Measurements from ENCODE around the gene EVPL. TPM values are rescaled to one million over a fixed set of nuclear protein-coding genes. Genes with fewer than 3 reads are reported as not detected.

EVPL gene
- total RNA-seq, 1 experiment from 2014 or later = 58.0 TPM

GRCh38 chr17:75998327-75998795 is 28.7 kb downstream of the EVPL start:
- BruUV-seq (replicated peaks) = no TSS peak
- DNase-seq (ENCODE audit: low read depth, low spot score) (no peak), ATAC-seq (no peak)
- H3K9me2 ChIP-seq (ENCODE audit: insufficient read depth) = no peaks in the 10 kb centered on the region
- TF ChIP-seq, protein P1, sequence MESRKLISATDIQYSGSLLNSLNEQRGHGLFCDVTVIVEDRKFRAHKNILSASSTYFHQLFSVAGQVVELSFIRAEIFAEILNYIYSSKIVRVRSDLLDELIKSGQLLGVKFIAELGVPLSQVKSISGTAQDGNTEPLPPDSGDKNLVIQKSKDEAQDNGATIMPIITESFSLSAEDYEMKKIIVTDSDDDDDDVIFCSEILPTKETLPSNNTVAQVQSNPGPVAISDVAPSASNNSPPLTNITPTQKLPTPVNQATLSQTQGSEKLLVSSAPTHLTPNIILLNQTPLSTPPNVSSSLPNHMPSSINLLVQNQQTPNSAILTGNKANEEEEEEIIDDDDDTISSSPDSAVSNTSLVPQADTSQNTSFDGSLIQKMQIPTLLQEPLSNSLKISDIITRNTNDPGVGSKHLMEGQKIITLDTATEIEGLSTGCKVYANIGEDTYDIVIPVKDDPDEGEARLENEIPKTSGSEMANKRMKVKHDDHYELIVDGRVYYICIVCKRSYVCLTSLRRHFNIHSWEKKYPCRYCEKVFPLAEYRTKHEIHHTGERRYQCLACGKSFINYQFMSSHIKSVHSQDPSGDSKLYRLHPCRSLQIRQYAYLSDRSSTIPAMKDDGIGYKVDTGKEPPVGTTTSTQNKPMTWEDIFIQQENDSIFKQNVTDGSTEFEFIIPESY (IDR thresholded peaks at IDR 0.05; ENCODE audit: extremely low read depth, insufficient replicate concordance, low read length) = no peak
- TF ChIP-seq CBX3 (IDR thresholded peaks at IDR 0.05; ENCODE audit: low read depth) (no peak), SIN3A (IDR thresholded peaks at IDR 0.05; ENCODE audit: low read depth) (no peak)
- TF ChIP-seq, protein P2, sequence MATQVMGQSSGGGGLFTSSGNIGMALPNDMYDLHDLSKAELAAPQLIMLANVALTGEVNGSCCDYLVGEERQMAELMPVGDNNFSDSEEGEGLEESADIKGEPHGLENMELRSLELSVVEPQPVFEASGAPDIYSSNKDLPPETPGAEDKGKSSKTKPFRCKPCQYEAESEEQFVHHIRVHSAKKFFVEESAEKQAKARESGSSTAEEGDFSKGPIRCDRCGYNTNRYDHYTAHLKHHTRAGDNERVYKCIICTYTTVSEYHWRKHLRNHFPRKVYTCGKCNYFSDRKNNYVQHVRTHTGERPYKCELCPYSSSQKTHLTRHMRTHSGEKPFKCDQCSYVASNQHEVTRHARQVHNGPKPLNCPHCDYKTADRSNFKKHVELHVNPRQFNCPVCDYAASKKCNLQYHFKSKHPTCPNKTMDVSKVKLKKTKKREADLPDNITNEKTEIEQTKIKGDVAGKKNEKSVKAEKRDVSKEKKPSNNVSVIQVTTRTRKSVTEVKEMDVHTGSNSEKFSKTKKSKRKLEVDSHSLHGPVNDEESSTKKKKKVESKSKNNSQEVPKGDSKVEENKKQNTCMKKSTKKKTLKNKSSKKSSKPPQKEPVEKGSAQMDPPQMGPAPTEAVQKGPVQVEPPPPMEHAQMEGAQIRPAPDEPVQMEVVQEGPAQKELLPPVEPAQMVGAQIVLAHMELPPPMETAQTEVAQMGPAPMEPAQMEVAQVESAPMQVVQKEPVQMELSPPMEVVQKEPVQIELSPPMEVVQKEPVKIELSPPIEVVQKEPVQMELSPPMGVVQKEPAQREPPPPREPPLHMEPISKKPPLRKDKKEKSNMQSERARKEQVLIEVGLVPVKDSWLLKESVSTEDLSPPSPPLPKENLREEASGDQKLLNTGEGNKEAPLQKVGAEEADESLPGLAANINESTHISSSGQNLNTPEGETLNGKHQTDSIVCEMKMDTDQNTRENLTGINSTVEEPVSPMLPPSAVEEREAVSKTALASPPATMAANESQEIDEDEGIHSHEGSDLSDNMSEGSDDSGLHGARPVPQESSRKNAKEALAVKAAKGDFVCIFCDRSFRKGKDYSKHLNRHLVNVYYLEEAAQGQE (IDR thresholded peaks at IDR 0.05; ENCODE audit: low read depth) = no peak
- H3K36me3 ChIP-seq (ENCODE audit: control insufficient read depth in 1 of 2, insufficient read depth in 2 of 2, low read length in 2 of 2) = no peaks in the 10 kb centered on the region; a peak in 1 of 4 replicates
- H3K9ac ChIP-seq (ENCODE audit: low read length) = no peak overlapping the region
- intact Hi-C loops (cut with micrococcal nuclease) = no loop called here
- no peak overlapping the region for H3K4me2 ChIP-seq (ENCODE audit: low read length)
- RAD21 ChIA-PET (ENCODE audit: low non-redundant PET in 1 of 2, low total read pairs in 2 of 2, uncharacterized antibody in 2 of 2, unreplicated experiment in 2 of 2) = no interaction called here
- H4K20me1 ChIP-seq (ENCODE audit: insufficient read depth) = no peaks in the 10 kb centered on the region
- no peak overlapping the region for H3K4me3 ChIP-seq (replicated peaks in 1 of 2; ENCODE audit: low read depth in 1 of 2, low read length in 2 of 2)
- POLR2A ChIA-PET = interaction anchor here (0.6 to 0.9 kb wide), 2 partner anchors 93 to 241 kb away, joined by 3 to 4 read pairs; partner anchors contain the start of gene MRPL38
- H3K27ac ChIP-seq (ENCODE audit: low read depth, low read length) = no peak overlapping the region
- H3K9me3 ChIP-seq (ENCODE audit: control insufficient read depth in 1 of 2, insufficient read depth in 1 of 2, low read depth in 1 of 2, low read length in 2 of 2) = no peaks in the 10 kb centered on the region
- no peaks in the 10 kb centered on the region for H3K79me2 ChIP-seq (ENCODE audit: insufficient read depth, low read length)
- no peak overlapping the region for H2AFZ ChIP-seq (ENCODE audit: low read depth, low read length, poor library complexity, severe bottlenecking)
- CTCF ChIA-PET = interaction anchor here (0.8 to 2.4 kb wide), 3 partner anchors 9 to 281 kb away, joined by 3 to 7 read pairs (median 7); no protein-coding TSS in a partner anchor
- H3K4me1 ChIP-seq (ENCODE audit: control insufficient read depth in 1 of 2, insufficient read depth in 2 of 2, low read length in 2 of 2) = peaks cover 12 to 32% of the 10 kb centered on the region in 2 experiments
- no peaks in the 10 kb centered on the region for H3K27me3 ChIP-seq (ENCODE audit: insufficient read depth, low read length)
